H4 (cell line): Measurements from ENCODE around the gene UBE2E1. TPM values are rescaled to one million over a fixed set of nuclear protein-coding genes. Genes with fewer than 3 reads are reported as not detected.

ENCODE experiments used
- DNase-seq: peaks from one replicate; pipeline ENCODE4 v3.0.0-alpha.2; 2015; ENCODE audit warnings: low spot score
- total RNA-seq: library from RNA; depleted of rRNA; stranded (reverse); fragments of >200 nt; shearing (Covaris generic); gene quantifications from 2 replicates; pipeline ENCODE4 v1.2.3, GENCODE V29; 2014

Gene UBE2E1
- total RNA-seq, 1 experiment from 2014 or later, result 81.4 TPM

DNA sequence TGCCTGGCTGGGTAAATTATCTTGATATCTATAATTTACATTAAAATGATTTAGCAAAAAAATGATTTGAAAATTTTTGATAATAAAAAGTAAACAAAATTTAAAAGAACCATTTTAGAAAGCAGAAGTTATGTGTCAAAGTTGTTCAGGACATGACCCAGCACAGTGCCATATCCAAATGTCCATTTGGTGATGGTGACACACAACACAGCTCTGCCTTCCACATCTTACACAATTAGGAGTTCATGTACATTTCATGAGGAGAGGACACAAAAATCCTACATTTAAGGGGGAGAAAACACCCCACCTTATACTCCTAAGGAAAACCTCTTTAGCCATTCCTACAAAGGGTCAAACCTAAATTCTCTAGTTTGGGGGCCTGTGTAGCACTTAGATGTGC lies 10.7 kb upstream of the UBE2E1 start:
- no peak for DNase-seq

DNA sequence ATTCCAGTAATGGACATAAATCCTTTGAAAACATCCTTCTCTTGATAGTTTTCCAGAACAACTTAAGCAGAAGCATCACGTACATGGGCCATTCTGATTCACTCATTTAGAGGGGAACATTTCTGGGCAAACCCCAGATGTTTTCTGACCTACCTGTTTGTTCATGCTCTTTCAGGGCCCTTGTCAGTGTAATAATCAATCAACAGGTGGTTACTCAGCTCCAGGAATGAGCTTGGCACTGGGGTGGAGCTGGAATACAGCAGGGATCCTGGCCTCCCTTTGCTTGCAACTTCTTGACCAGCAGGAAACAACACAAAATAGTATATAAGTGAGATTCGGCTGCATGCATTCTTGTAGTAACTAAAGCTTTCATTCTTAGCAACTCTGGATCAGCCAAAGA lies 9.2 kb upstream of the UBE2E1 start:
- no peak for DNase-seq

DNA sequence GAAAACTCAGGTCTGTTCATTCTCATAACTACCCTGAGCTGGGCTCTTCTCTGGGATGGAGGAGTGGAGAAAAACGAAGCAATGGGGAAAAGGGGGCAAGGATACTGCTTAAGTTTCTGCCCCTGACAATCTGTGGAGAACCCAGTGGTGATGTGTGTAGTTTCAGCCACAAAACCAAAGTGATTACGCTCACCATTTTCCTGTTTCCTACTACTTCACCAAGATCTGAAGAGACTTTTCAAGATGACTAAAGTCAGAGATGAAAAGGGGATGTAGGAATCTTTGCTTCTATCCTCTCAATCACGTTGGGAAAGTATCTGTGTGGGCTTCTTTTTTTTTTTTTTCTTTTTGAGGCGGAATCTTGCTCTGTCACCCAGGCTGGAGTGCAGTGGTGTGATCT lies 8.3 kb upstream of the UBE2E1 start:
- DNase-seq, result no peak

DNA sequence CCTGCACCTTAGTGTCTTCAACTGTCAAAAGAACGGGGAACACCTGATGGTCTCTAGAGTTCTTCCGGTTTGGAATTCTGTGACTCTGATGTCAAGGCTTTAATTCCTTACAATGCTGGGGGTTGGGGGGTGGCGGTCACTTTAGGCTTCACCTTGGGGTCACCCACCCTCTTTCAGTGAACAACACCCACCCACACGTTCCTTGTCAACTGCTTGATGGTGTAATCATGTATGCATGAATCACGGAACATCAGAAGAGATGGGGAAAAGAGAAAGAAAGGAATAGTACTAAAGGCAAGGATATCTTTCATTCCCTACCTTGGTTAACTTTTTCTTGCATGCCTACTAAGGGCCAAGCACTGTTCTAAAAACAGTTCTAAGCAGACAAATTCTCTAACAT lies 7.3 kb upstream of the UBE2E1 start:
- DNase-seq, result no peak

DNA sequence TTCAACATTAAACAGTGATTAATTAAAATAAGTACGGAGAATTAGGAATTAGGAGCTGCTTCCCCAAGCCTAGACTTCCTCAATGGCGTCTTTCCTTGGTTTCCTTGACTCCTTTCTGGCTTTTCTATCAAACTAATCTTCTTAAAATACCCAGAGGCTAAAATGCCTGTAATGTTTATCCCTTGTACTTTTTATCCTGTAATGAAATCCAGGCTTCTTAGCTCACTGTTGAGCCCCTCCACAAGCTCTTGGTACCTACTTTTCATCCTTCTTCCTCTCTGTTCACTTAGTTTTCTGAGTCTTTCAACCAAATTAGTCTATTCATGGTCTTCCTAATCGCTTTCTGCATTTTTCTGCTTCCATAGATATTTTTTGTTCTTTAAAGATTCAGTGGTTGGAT lies 6.9 kb upstream of the UBE2E1 start:
- no peak for DNase-seq

DNA sequence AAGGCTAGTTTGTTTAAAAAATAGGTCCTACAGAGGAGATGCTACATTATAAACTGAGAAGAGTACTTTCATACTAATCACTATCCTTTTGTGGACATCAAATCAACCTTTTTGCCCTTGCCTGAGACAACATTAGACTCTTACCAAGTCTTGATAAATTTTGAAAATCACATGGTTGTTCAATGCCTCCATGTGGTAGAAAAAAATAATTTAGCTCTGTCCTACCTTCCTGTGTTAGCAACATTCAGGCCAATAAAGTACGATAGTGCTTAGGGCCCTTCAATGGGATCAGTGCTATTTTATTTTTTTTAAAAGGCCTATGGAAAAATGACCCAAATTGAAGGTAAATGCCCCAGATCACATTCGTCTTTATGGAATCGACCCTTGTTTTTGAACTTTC lies 5.0 kb upstream of the UBE2E1 start:
- peak; percentile 5 for DNase-seq

DNA sequence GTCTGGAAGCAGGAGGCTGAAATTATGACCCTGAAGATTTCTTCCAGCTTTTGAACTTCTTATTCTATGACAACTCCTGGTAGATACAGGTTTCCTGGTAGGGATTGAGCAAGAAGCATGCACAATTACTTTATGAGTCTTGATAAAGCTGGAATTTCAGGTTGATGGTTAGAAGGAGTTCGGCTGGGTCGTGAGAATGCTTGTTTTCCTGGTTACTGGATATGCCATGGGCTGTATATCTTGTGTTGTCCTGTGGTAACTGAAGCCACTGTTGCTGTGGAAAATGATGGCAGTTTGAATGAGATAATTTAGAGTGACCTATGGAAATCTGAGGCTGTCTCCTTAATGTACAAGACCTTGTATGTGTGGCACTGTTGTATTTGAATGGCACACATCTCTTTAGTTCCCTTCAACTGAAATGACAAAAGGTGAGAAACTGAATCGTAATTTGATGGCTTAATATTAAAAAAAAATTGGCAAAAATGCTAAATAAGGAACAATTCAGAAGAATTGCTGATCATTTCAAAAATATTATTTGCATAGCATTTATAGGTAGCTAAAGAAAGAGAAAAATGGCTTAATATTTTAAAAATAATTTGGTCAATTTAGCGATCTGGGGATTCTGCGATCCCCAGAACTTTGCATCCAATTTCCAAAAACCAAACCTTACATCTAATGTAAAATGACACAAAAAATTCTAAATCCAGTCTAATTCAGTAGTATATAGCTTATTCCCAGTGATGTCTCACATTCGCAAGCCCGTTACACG lies 1.1 kb upstream of the UBE2E1 start:
- no peak for DNase-seq

DNA sequence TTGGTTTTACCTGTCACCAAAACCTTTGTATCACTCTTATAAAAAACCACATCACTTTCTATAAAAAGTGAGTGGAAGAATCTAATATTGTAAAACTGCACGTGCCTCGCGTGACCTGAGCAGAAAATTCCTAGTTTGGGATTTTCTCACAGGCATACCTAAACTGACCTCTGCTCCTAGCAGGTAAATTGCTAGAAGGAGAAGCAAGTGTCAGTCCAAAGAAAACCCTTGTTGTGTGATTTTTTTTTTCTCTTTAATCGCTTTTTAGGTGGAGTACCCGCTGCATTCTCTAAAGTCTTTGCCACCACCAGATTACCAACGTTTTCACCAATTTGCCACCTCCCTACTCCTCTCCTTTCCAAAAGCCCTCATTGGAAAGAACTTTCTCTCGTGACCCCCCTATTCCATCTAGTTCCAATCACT lies 534 bp upstream of the UBE2E1 start:
- no peak for DNase-seq

DNA sequence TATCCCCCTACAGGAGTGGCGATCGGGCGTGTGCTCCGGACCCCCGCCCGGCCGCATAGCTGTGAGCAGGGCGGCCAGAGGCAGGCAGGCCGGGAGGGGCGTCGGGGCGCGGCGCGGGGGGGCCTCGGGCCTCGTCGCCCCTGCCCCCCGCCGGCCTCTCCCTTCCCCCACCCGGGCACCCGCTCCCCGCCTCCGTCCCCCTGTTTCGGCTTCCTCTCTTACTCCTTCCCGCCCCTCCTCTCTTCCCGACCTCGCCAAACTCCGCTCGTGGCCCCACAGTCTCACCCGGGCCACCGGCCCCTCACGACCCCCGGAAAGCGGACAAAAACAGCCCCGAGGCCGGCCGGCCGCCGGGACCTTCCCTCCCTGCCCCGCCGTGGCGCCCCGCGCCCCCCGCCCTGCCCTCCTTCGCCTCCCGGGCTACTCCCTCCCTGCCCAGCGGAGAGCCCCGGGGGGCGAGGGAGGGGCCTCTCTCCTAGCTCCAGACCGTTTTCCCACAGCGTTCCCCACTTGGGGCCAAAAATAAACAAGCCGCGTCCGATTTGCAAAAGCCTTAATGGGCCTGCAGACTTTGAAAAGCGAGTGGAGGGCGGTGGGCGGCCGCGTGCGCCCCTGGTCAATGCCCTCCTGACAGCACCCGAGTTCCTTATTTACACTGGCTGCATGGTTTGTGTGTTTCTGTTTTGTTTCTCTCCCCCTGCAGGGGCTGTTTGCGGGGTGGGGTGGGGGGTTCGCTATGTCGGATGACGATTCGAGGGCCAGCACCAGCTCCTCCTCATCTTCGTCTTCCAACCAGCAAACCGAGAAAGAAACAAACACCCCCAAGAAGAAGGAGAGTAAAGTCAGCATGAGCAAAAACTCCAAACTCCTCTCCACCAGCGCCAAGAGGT lies 1.0 kb downstream of the UBE2E1 start:
- DNase-seq, result no peak

DNA sequence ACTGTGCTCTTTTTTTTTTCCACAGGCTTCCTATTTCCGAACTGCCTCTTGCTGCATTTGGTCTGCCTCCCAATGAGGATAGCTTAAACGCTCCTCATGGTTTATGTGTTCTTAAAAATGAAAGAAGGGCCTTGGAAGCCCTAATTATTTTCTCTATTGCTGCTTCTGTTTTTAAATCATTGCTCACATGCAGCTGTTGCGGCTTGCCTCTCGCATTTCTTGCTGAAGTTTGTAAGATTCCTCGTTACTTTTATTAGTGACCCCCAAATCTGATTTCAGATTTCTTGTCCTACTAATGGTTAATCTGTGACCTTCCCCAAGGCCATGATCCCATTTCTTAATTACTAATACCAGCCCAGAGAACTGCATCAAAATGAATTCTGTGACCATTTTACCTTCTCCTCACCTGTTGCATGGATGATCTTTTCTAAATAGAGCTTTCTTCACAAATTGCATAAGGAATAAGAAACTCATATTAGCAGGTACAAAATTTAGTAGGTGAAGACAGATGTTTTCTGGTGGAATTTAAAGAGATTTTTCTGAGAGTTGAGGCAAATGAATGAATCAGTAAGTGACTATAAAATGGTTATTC lies 1.8 kb downstream of the UBE2E1 start:
- no peak for DNase-seq

DNA sequence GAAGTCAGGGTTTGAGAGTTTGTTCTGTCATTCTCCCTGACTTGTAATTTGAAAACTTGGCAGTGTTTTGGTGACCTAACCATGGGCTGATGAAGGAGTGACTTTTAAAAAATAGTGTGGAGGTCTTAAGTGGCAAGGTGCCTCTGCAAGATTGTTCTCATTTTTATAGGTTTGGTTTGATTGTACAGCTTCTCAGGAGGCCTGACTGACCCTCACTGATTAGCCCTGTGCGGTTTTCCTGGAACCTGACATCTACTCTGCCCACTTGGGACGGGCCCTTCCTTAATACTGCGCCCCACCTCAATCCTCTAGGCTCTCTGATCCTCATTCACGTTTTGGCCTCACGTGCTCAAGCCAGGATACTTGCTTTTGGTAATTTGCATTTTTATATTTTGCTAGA lies 2.8 kb downstream of the UBE2E1 start:
- DNase-seq, result no peak

DNA sequence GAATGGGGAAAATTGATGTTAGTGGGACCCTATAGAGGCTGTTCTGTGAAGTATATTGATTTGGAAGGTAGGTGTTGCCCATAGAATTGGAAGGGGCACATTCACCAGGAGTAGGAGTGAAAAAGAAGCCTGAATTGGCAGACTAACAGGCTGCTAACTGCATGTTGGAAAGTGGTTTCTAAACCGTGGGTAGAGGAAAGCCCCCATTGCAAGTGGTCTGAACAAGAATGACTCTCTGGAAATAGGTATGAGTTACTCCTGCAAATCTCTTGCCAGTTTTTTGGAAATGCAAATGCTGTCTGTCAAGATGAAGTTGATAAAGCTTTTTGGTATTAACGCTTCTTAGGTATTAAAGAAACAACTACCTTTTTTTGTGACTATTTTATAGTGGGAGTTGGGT lies 3.5 kb downstream of the UBE2E1 start:
- no peak for DNase-seq

DNA sequence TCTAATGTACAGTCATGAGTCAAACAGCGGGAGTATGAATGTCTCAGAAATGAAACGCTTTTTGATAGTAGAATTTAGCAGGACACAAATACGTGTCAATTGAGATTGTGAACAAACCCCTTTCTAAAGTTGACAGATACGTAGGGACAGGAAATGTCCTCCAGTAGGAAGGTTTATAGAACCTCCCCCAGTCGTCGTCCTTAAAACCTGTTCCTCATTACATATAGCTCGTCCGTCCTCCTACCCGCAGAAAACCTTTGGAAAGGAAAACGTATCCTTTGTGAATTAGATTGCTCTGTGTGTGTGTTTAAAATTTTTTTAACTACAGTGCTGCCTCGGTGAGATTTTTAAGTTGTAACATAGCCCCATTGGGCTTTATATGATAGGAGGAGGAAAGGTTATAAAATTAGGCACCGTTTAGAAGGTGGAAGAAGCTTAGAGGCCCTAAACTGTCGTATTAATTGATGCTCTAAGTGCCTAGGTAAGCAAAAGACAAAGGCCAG lies 4.1 kb downstream of the UBE2E1 start:
- no peak for DNase-seq

DNA sequence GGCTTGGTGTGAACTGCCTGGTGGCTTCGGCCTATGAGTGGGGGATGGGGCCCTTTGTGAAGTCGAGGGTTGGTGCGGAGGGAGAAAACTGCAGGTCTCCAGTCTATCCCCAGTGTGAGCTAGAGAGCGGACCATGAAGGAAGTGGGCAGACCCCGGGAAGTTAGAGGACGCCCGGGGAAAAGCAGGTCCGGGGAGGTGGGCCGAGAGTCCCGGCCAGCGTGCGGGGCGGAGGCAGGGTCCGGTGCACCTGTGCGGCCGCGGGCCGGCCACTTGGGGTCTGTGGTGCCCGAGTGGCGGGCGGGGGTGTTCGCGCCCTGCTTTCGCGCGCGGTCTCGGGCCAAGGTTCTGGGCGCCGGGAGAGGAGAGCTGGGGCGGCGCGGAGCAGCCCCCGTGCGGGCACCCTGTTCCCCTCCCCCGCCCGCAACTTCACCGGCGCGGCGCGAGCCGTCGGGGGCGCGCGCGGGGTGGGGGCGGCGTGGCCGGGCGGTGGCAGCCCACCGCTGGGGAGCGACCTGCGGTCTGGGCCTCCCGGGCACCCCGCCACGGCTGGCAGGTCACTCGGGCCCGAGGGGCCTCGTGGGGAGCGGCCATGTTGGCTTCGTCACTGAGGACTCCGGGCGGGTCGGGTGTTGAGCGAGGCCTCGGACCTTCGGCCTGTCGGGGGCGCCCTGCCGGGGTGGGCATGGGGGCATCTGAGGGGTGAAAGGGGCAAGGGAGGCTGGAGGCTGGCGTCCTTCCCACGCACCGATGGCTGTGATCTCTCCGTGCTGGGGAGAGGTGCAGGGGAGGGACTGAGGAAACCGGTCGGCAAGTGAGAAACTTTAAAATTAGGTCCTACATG lies 4.8 kb downstream of the UBE2E1 start:
- no peak for DNase-seq

DNA sequence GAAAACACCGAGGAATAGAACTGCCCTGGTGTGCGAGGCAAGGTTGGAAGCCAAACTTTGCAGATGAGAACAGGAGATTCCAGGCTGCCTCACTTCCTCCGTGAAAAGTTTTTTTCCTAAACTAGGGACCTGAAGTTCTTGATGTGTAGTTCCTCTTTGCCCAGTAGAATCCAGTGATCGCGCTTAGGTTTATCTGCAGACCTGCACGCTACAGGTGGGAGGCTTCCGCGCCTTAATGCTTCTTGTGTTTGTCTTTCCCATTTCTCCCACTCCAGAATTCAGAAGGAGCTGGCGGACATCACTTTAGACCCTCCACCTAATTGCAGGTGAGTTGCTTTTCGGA lies 5.4 kb downstream of the UBE2E1 start:
- DNase-seq, result no peak

DNA sequence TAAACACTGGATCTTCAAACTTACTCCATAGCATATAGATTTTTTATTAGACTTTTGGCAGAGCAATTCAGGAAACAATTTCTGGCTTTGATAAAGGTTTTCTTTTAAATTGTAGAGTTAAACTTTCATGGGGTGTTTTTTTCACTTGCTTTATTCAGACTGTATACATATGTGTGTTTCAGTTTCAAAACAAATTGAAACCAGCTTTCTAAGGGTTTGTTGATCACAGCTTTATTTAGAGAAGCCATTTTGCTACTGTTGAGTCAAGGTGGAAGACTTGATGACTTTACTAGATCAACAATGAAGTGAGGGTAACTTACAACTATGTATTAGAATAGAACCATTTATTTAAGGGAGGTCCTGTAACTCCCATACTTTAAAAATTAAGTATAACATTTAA lies 6.2 kb downstream of the UBE2E1 start:
- no peak for DNase-seq

DNA sequence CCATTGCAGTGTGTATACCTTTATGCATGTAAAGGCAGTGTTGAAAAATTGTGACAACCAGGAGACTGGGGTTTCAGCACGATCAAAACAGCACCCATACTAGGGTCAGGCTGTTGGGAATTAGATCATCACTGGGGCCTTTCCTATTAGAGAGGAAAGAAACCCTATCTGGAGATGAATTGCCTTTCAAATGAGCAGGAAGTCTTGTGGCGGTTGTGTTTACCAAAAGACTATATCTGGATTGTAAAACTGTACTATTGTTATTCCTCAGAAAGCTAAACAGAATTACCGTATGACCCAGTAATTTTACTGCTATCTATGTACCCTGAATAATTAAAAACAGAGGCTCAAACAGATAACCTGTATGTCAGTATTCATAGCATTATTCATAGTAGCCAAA lies 10.1 kb downstream of the UBE2E1 start:
- DNase-seq, result no peak

DNA sequence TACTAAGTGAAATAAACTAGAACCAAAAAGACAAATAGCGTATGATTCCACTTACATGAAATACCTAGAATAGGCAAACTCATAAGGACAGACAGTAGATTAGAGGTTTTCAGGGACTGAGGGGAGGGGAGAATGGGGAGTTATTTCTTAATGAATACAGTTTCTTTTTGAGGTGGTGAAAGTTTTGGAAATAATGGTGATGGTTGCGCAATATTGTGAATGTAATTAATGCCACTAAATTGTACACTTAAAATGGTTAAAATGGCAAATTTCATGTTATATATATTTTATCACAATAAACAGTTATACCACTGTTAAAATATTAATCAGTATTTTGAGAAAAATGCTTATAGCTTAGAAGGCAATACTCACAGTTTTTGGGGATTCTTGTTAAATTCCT lies 11.0 kb downstream of the UBE2E1 start:
- no peak for DNase-seq

DNA sequence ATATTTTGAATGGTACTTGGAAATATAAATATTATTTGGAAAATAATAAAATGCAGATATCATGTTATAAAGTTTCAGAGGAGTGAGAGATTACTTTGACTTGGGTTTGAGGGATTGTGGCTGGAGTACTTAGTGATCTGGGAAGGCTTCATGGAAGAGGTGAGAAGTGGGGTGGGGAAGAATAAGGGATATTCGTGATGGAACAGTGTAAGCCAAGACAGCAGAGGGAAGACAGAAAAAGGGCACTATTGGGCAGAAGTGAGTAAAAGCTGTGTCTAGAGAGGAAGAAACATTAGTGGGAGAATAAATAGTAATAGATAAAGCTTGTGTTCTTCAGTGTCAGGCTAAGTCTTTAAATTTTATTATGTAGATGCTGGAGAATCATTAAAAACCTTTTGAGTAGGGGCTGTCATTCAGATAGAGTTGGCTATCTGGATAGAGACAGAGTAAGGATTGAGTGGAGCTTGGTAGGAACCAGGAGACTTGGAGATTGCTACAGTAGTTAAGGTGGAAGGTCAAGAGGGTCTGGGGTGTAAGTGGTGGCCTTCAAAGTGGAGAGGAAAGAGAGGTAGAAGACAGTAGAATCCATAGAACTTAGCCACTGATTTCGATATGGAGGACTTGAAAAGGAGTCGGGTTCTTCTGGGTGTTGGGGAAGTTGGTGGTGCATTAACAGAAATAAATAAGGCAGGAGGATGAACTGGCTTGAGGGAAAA lies 11.9 kb downstream of the UBE2E1 start:
- DNase-seq, result no peak

DNA sequence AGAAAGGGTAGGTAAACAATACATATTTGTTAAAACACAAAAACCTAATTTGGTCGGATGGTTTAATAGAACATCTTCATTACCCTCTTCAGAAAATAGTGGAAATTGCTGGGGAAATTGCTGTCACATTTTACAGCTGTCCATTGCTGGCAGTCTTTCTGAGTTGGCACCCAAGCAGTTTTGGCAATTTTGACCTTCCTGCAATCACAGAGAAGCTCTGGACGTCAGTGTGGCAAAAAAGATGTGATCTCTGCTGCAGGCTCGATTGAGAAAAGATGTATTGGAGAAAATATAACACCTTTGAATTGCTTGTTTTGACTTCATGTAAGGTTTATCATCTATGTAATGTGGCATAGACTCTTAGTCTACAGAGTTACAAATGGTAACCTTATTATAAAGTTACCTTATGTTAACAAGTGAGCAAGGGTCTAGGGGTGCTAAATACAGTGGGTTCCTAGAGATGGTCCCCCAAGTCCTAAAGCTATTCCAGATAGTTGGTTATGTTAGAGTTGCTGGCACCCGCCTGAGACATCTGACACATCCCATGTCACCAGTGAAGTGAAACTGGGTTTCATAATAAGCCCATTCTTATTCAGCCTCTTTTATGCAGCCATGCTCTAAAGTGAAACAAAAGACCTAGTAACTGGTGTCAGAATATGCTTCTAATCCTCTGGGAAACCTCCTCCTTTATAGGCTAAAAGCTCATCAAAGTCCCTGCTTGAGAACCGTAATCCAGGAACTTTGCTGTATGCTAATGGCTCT lies 14.0 kb downstream of the UBE2E1 start:
- DNase-seq, result no peak
